Cardiac fibroblast (primary cell): Measurements from ENCODE around the gene CENPF.

Experiments
- DNase-seq, 2 donors: peaks; one replicate each; pipeline versions ENCODE4 v3.0.0 to v3.0.0-alpha.2; 2010; ENCODE audit warnings: low read depth in 2 of 2
- H3K4me3 ChIP-seq, 2 donors: replicated peaks in 1 of 2; 1 replicate in 1 of 2; 2 replicates in 1 of 2; pipeline ENCODE4 v1.5.1; 2011; ENCODE audit warnings: low read depth in 2 of 2, low read length in 2 of 2, mild to moderate bottlenecking in 2 of 2, moderate library complexity in 1 of 2
- CTCF ChIP-seq: IDR thresholded peaks from one replicate; pipeline ENCODE4 v1.5.1; 2011; ENCODE audit warnings: low read depth, mild to moderate bottlenecking, low read length, inconsistent platforms

CENPF gene

DNA sequence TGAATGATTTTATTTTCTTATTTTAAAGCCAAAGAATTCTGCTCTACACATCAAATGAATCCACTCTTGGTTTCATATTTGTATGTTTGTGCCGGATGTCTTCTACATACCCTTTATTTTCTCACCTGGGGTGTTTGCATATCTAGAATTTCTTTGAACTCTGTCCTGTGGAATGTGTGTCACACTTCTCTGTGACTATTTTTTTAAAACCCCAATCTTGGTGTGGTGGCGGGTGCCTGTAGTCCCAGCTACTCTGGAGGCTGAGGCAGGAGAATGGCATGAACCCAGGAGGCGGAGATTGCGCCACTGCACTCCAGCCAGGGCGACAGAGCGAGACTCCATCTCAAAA lies 35.4 kb downstream of the CENPF start:
- no peak for TF ChIP-seq CTCF
- H3K4me3 ChIP-seq: no peak overlapping the region
- DNase-seq: no peak

DNA sequence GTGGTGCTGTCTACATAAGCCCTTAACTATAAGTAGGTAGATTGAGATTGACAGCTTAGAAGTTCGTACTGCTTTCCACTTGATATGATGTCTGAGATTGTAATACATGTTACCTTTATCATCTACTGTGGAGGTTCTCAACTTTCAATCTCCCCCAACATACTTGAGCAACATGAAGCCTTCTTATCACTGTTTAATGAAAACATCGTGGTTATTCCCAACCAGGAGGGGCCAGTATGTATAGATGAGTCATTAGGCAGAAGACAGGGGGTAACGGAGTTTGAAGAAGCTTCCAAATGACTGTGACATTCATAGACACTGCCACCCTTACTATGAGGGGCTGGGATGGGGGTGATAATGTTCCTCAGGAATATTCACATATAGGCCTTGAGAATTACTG lies 36.0 kb downstream of the CENPF start:
- H3K4me3 ChIP-seq: no peak overlapping the region
- no peak for DNase-seq
- no peak for TF ChIP-seq CTCF

DNA sequence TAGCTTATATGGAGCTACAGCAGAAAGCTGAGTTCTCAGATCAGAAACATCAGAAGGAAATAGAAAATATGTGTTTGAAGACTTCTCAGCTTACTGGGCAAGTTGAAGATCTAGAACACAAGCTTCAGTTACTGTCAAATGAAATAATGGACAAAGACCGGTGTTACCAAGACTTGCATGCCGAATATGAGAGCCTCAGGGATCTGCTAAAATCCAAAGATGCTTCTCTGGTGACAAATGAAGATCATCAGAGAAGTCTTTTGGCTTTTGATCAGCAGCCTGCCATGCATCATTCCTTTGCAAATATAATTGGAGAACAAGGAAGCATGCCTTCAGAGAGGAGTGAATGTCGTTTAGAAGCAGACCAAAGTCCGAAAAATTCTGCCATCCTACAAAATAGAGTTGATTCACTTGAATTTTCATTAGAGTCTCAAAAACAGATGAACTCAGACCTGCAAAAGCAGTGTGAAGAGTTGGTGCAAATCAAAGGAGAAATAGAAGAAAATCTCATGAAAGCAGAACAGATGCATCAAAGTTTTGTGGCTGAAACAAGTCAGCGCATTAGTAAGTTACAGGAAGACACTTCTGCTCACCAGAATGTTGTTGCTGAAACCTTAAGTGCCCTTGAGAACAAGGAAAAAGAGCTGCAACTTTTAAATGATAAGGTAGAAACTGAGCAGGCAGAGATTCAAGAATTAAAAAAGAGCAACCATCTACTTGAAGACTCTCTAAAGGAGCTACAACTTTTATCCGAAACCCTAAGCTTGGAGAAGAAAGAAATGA lies 37.6 kb downstream of the CENPF start:
- TF ChIP-seq CTCF: no peak
- no peak overlapping the region for H3K4me3 ChIP-seq
- no peak for DNase-seq

DNA sequence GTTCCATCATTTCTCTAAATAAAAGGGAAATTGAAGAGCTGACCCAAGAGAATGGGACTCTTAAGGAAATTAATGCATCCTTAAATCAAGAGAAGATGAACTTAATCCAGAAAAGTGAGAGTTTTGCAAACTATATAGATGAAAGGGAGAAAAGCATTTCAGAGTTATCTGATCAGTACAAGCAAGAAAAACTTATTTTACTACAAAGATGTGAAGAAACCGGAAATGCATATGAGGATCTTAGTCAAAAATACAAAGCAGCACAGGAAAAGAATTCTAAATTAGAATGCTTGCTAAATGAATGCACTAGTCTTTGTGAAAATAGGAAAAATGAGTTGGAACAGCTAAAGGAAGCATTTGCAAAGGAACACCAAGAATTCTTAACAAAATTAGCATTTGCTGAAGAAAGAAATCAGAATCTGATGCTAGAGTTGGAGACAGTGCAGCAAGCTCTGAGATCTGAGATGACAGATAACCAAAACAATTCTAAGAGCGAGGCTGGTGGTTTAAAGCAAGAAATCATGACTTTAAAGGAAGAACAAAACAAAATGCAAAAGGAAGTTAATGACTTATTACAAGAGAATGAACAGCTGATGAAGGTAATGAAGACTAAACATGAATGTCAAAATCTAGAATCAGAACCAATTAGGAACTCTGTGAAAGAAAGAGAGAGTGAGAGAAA lies 38.4 kb downstream of the CENPF start:
- no peak overlapping the region for H3K4me3 ChIP-seq
- TF ChIP-seq CTCF: no peak
- no peak for DNase-seq

DNA sequence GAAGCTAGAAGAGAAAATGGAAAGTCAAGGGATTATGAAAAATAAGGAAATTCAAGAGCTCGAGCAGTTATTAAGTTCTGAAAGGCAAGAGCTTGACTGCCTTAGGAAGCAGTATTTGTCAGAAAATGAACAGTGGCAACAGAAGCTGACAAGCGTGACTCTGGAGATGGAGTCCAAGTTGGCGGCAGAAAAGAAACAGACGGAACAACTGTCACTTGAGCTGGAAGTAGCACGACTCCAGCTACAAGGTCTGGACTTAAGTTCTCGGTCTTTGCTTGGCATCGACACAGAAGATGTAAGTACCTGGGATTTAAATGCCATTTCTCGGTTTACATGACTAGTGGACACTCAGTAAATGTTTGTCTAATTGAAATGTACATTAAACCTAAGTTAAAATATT lies 40.0 kb downstream of the CENPF start:
- H3K4me3 ChIP-seq: no peak overlapping the region
- DNase-seq: no peak
- TF ChIP-seq CTCF: no peak

GRCh38 chr1:214645712-214646111 lies 42.7 kb downstream of the CENPF start:
- no peak overlapping the region for H3K4me3 ChIP-seq
- no peak for TF ChIP-seq CTCF
- no peak for DNase-seq
